ENCODE results near the gene KAT6B. TPM values are rescaled to one million over a fixed set of nuclear protein-coding genes. Genes with fewer than 3 reads are reported as not detected.

KAT6B gene
- total and polyA plus RNA-seq, 10 of the 15 experiments (the other 5 are each of a cell fraction or from before 2014, with no cell fraction given) = 2.7 to 22.6 (median 15.7) TPM

DNA sequence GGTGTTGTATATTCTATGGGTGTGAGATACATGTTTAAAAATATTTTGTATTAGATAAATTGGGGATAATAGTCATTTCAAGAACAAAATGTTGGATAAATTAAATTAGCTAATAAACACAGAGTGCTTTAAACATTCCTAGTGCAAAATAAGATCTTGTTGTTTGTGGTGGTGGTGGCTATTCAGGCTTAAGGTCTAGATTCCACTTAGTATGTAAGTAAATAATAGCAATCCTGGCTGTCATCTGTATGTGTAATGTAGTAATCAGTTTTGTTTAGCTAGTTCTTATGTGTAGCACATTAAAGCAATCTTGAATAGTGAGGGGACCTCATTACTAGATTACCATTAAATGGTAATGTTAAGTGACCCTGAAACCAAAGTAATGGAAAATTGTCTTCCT, 48.7 kb downstream of the KAT6B start:
- CTCF ChIA-PET = interaction anchor here (0.8 kb wide), 1 partner anchor 9 kb away, joined by 6 read pairs; no protein-coding TSS in a partner anchor
- no TSS peak for BruUV-seq (replicated peaks)
- DNase-seq (ENCODE audit: low read depth, low spot score) = no peak
- TF ChIP-seq ZNF622 (IDR thresholded peaks at IDR 0.05) (no peak), STAT1 (conservative IDR thresholded peaks at IDR 0.05) (no peak), ZNF207 (IDR thresholded peaks at IDR 0.05; ENCODE audit: borderline replicate concordance) (no peak), EED (IDR thresholded peaks at IDR 0.05; ENCODE audit: low read depth) (no peak), IKZF2 (IDR thresholded peaks at IDR 0.05) (no peak), NR2F1 (conservative IDR thresholded peaks at IDR 0.05) (no peak), TCF12 (IDR thresholded peaks at IDR 0.05; ENCODE audit: low read depth, low read length) (no peak), NR2C1 (IDR thresholded peaks at IDR 0.05) (no peak), RCOR1 (conservative IDR thresholded peaks at IDR 0.05; ENCODE audit: low read depth, low read length) (no peak), BACH1 (IDR thresholded peaks at IDR 0.05; ENCODE audit: borderline replicate concordance) (no peak), SUZ12 (IDR thresholded peaks at IDR 0.05; ENCODE audit: unreplicated experiment) (no peak), GATAD2B (conservative IDR thresholded peaks at IDR 0.05; ENCODE audit: low read depth) (no peak), BMI1 (IDR thresholded peaks at IDR 0.05; ENCODE audit: borderline replicate concordance) (no peak)
- TF ChIP-seq, protein P1, sequence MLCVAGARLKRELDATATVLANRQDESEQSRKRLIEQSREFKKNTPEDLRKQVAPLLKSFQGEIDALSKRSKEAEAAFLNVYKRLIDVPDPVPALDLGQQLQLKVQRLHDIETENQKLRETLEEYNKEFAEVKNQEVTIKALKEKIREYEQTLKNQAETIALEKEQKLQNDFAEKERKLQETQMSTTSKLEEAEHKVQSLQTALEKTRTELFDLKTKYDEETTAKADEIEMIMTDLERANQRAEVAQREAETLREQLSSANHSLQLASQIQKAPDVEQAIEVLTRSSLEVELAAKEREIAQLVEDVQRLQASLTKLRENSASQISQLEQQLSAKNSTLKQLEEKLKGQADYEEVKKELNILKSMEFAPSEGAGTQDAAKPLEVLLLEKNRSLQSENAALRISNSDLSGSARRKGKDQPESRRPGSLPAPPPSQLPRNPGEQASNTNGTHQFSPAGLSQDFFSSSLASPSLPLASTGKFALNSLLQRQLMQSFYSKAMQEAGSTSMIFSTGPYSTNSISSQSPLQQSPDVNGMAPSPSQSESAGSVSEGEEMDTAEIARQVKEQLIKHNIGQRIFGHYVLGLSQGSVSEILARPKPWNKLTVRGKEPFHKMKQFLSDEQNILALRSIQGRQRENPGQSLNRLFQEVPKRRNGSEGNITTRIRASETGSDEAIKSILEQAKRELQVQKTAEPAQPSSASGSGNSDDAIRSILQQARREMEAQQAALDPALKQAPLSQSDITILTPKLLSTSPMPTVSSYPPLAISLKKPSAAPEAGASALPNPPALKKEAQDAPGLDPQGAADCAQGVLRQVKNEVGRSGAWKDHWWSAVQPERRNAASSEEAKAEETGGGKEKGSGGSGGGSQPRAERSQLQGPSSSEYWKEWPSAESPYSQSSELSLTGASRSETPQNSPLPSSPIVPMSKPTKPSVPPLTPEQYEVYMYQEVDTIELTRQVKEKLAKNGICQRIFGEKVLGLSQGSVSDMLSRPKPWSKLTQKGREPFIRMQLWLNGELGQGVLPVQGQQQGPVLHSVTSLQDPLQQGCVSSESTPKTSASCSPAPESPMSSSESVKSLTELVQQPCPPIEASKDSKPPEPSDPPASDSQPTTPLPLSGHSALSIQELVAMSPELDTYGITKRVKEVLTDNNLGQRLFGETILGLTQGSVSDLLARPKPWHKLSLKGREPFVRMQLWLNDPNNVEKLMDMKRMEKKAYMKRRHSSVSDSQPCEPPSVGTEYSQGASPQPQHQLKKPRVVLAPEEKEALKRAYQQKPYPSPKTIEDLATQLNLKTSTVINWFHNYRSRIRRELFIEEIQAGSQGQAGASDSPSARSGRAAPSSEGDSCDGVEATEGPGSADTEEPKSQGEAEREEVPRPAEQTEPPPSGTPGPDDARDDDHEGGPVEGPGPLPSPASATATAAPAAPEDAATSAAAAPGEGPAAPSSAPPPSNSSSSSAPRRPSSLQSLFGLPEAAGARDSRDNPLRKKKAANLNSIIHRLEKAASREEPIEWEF (IDR thresholded peaks at IDR 0.05; ENCODE audit: insufficient replicate concordance, low read depth, low read length) = no peak
- TF ChIP-seq, protein P2, sequence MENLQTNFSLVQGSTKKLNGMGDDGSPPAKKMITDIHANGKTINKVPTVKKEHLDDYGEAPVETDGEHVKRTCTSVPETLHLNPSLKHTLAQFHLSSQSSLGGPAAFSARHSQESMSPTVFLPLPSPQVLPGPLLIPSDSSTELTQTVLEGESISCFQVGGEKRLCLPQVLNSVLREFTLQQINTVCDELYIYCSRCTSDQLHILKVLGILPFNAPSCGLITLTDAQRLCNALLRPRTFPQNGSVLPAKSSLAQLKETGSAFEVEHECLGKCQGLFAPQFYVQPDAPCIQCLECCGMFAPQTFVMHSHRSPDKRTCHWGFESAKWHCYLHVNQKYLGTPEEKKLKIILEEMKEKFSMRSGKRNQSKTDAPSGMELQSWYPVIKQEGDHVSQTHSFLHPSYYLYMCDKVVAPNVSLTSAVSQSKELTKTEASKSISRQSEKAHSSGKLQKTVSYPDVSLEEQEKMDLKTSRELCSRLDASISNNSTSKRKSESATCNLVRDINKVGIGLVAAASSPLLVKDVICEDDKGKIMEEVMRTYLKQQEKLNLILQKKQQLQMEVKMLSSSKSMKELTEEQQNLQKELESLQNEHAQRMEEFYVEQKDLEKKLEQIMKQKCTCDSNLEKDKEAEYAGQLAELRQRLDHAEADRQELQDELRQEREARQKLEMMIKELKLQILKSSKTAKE (IDR thresholded peaks at IDR 0.05; ENCODE audit: low read depth, poor library complexity, severe bottlenecking) = no peak

More for the DNA sequence above, 48.7 kb downstream of the KAT6B start:
- Histone ChIP-seq H3K9ac (ENCODE audit: control insufficient read depth, insufficient read depth, low read length) (no peak overlapping the region), H3K4me1 (ENCODE audit: control insufficient read depth, insufficient read depth, low read length) (peaks cover 28% of the 10 kb centered on the region), H3K27me3 (replicated peaks in 1 of 2; ENCODE audit: control insufficient read depth in 2 of 2, insufficient read depth in 2 of 2, low read length in 1 of 2) (no peaks in the 10 kb centered on the region), H4K20me1 (ENCODE audit: control insufficient read depth, insufficient read depth) (no peaks in the 10 kb centered on the region), H3K36me3 (ENCODE audit: control insufficient read depth in 2 of 2, insufficient read depth in 2 of 2, low read length in 1 of 2) (no peaks in the 10 kb centered on the region; a peak in 1 of 4 replicates), H3K79me2 (ENCODE audit: control insufficient read depth, insufficient read depth, low read length) (peaks cover 31% of the 10 kb centered on the region), H3K4me2 (ENCODE audit: control insufficient read depth, insufficient read depth) (no peak overlapping the region), H3K9me3 (replicated peaks; ENCODE audit: control insufficient read depth, insufficient read depth, low read length) (no peaks in the 10 kb centered on the region), H3K27ac (ENCODE audit: control insufficient read depth, insufficient read depth) (no peak overlapping the region), H2AFZ (ENCODE audit: control insufficient read depth, low read depth, low read length) (no peak overlapping the region), H3K4me3 (no peak overlapping the region)
- ChIA-PET POLR2A (interaction anchor here (0.5 to 1.6 kb wide), 6 partner anchors 10 to 834 kb away, joined by 3 to 6 read pairs (median 3); no protein-coding TSS in a partner anchor), RAD21 (ENCODE audit: unreplicated experiment) (interaction anchor here (1.0 to 1.5 kb wide), 4 partner anchors 21 to 181 kb away, joined by 3 to 5 read pairs (median 4); partner anchors contain the start of gene KAT6B), SMC1A (ENCODE audit: uncharacterized antibody, unreplicated experiment) (interaction anchor here (0.6 to 2.7 kb wide), 6 partner anchors 9 to 315 kb away, joined by 3 to 8 read pairs (median 3); no protein-coding TSS in a partner anchor)
- no peak for ATAC-seq
- no peak for FAIRE-seq
- intact Hi-C loops (cut with micrococcal nuclease; ENCODE audit: unreplicated experiment) (no loop called here), in situ Hi-C loops (cut with MboI) (no loop called here)
